GM12872 (cell line): Measurements from ENCODE around the gene ARHGAP44.

Experiments used
- TF ChIP-seq, protein P1 (sequence below): IDR thresholded peaks from 3 replicates; pipeline ENCODE4 v1.5.1; 2011; ENCODE audit warnings: low read depth, mild to moderate bottlenecking, low read length, moderate library complexity; ENCODE audit not compliant: insufficient read depth

The ARHGAP44 gene

DNA sequence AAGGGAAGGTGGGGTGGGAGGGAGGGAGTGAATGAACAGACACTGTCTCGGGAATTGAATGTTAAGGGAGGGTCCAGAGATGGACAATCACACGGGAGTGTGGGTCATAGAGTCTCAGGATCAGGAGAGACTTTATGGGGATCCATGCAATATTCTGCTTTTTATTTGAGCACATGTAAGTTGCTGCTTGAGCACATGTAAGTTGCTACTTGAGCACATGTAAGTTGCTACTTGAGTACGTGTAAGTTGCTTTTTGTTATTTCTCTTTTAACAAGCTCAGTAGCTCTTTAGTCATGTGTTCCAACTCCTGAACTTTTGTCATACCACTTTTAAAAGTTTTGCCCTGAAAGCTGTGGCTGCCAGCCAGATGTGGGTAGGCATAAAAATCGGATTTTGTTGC lies 110.3 kb downstream of the ARHGAP44 start:
- TF ChIP-seq, protein P1, sequence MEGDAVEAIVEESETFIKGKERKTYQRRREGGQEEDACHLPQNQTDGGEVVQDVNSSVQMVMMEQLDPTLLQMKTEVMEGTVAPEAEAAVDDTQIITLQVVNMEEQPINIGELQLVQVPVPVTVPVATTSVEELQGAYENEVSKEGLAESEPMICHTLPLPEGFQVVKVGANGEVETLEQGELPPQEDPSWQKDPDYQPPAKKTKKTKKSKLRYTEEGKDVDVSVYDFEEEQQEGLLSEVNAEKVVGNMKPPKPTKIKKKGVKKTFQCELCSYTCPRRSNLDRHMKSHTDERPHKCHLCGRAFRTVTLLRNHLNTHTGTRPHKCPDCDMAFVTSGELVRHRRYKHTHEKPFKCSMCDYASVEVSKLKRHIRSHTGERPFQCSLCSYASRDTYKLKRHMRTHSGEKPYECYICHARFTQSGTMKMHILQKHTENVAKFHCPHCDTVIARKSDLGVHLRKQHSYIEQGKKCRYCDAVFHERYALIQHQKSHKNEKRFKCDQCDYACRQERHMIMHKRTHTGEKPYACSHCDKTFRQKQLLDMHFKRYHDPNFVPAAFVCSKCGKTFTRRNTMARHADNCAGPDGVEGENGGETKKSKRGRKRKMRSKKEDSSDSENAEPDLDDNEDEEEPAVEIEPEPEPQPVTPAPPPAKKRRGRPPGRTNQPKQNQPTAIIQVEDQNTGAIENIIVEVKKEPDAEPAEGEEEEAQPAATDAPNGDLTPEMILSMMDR = no peak

DNA sequence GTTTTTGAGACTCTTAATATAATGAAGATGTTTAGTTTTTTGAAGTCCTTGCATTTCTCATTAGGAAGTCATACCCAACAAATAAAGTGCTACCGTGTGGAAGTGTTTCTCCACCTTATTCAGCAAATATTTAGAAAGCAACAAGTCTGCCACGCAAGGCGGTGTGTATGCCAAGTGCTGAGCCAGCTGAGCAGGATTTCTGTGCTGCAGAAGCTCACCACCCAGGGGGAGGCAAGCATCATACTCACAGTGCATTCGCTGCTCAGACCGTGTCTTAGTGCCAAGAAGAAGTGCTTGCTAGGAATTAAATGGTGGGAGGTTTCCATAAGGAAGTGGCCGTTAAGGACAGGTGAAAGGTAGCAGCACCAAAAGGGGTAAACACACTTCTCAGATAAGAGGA lies 111.2 kb downstream of the ARHGAP44 start:
- TF ChIP-seq, protein P1 = no peak

DNA sequence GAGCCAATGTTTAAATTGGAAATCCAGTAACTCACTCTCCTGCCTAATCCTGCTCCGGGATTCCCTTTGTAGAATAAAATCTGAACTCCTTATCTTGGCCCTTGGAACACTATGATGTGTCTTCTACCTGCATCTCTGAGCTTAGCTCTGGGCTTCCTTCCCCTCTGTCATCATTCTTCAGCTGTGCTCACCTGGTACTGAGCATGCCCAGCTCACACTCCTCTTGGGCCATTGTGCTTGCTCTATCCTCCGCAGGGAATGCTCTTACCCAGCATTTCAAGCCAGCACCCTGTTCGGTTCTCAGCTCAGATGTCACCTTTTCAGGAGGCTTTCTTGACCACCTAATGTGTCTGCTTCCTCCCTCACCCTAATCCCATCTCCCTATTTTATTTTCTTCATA lies 112.7 kb downstream of the ARHGAP44 start:
- TF ChIP-seq, protein P1 = no peak

DNA sequence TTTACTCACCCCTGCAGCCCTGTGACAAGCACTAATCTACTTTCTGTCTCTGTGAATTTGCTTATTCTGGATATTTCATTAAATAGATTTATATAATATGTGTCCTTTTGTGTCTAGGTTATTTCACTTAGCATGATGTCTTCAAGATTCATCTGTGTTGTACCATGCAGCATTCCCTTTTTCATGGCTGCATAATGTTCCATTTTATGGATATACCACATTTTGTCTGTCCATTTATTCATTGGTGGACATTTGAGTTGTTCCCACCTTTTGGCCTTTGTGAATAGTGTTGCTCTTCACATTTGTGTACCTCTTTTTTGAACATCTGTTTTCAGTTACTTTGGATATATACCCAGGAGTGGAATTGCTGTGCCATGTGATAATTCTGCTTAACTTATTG lies 118.2 kb downstream of the ARHGAP44 start:
- TF ChIP-seq, protein P1 = no peak

DNA sequence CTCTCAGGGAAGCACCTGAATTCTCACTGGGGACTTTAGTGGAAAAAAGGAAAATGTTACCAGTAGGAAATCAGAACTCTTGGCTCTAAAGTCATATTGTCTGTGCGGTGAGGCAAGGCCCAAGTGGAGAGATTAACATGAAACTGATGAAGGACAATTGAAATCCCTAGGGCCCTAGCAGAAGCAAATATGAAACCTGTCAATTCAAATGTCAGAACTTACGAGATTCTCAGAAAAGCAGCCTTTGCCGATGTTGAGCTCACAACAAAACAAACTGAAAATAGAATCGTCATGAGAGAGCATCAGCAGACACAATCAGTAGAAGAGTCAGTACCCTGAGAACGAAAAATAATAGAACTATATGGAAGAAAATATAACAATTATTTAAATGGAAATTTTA lies 119.7 kb downstream of the ARHGAP44 start:
- TF ChIP-seq, protein P1 = no peak

DNA sequence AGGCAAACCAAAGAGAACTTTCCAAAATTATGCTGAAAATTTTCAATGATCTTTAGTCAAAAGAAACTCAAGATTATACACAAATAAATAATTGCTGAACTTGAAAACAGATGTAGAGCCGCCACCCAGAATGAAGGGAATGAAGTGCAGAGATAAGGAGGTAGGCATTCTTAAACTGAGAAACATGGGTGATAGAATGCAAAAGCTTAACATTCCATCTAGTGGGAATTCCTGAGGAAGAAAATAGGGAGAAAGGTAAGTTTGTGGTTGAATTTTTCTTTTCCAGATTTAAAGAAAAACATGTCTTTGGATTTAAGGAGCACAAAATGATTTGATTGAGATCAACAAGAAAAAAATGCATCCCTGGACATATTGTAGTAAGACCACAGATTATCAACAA lies 120.2 kb downstream of the ARHGAP44 start:
- TF ChIP-seq, protein P1 = no peak

DNA sequence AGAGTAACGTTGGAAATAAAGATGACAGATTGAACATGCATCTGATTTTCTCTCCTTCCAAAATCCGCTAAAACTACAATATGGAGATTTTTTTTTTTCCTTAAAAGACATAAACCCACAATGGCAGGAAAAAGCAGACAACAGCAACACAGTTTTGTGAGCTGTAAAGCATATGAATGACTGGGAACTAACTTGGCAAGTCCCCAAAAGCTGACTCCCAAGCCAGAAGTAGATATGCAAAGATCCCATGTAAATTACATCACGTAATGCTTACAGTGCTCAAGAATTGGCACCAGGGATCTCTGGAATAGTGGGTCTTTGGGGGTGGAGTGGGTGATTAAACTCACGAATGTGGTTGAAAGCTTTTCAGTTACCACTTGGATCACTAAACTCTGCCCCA lies 121.9 kb downstream of the ARHGAP44 start:
- TF ChIP-seq, protein P1 = no peak

DNA sequence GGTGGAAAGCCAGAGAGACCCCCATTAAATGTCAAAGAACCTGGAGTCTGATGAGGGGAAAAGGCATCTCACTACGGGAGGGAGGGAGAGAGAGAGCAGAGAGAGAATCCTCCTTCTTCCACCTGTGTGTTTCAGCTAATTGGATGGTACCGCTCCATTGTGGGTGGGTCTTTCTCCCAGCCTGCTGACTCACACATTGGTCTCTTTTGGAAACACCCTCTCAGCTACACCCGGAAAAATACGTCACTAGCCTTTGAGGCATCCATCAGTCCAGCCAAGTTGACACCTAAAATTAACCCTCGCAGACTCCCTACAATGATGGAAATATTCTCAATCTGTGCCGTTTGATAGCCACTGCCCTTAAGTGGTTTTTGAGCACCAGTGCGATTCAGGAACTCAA lies 128.1 kb downstream of the ARHGAP44 start:
- TF ChIP-seq, protein P1 = no peak
